Neuronal stem cell (in vitro differentiated cells): Measurements from ENCODE around the gene PDE6B.

Source experiments
- DNase-seq: peaks from one replicate; pipeline ENCODE4 v3.0.0-alpha.2; 2013; ENCODE audit warnings: low spot score
- H2AFZ ChIP-seq: one replicate; pipeline ENCODE4 v1.6.1; 2013; ENCODE audit warnings: mild to moderate bottlenecking, low read length, inconsistent platforms
- H2AK5ac ChIP-seq: 2 replicates; pipeline ENCODE4 v1.6.1; 2013; ENCODE audit warnings: low read depth, mild to moderate bottlenecking, inconsistent platforms, low read length, moderate library complexity, mixed read lengths
- H2BK120ac ChIP-seq: 2 replicates; pipeline ENCODE4 v1.6.1; 2013; ENCODE audit warnings: low read depth, mild to moderate bottlenecking, inconsistent platforms, low read length, moderate library complexity, mixed read lengths
- H2BK12ac ChIP-seq: one replicate; pipeline ENCODE4 v1.6.1; 2013; ENCODE audit warnings: low read length, inconsistent platforms
- H2BK15ac ChIP-seq: 2 replicates; pipeline ENCODE4 v1.6.1; 2013; ENCODE audit warnings: mild to moderate bottlenecking, low read length, inconsistent platforms, mixed read lengths
- H2BK5ac ChIP-seq: one replicate; pipeline ENCODE4 v1.6.1; 2013; ENCODE audit warnings: inconsistent platforms, mild to moderate bottlenecking, low read length, moderate library complexity
- H3K14ac ChIP-seq: one replicate; pipeline ENCODE4 v1.6.1; 2013; ENCODE audit warnings: low read length, inconsistent platforms
- H3K18ac ChIP-seq: 2 replicates; pipeline ENCODE4 v1.6.1; 2013; ENCODE audit warnings: low read length, inconsistent platforms
- H3K23ac ChIP-seq: 2 replicates; pipeline ENCODE4 v1.6.1; 2013; ENCODE audit warnings: low read depth, mild to moderate bottlenecking, mixed read lengths, low read length, inconsistent platforms; ENCODE audit not compliant: poor library complexity
- H3K27ac ChIP-seq: replicated peaks from 3 replicates; pipeline ENCODE4 v1.5.1; 2013; ENCODE audit warnings: low read length, inconsistent platforms
- H3K27me3 ChIP-seq, 3 experiments: 2 replicates each; pipeline ENCODE4 v1.6.1; 2013; ENCODE audit warnings: low read length in 3 of 3, mild to moderate bottlenecking in 2 of 3, inconsistent platforms in 1 of 3, low read depth in 1 of 3, mixed read lengths in 1 of 3, moderate library complexity in 1 of 3; ENCODE audit not compliant: control insufficient read depth in 3 of 3, insufficient read depth in 3 of 3
- H3K36me3 ChIP-seq, 2 donors: replicated peaks in 1 of 2; 2 replicates each; pipeline ENCODE4 v1.6.1; 2013; ENCODE audit warnings: low read length in 2 of 2; ENCODE audit not compliant: control insufficient read depth in 2 of 2, insufficient read depth in 2 of 2
- H3K4ac ChIP-seq: 2 replicates; pipeline ENCODE4 v1.6.1; 2013; ENCODE audit warnings: inconsistent platforms, mild to moderate bottlenecking, low read length, moderate library complexity
- H3K4me1 ChIP-seq, 2 donors: 1 replicate in 1 of 2; 2 replicates in 1 of 2; pipeline ENCODE4 v1.6.1; 2013; ENCODE audit warnings: low read length in 2 of 2, low read depth in 1 of 2; ENCODE audit not compliant: control insufficient read depth in 2 of 2, insufficient read depth in 1 of 2
- H3K4me2 ChIP-seq: one replicate; pipeline ENCODE4 v1.6.1; 2013; ENCODE audit warnings: mild to moderate bottlenecking, low read length, inconsistent platforms; ENCODE audit not compliant: insufficient read depth, poor library complexity, severe bottlenecking
- H3K4me3 ChIP-seq, 2 donors: 2 replicates each; pipeline ENCODE4 v1.5.1; 2013; ENCODE audit warnings: low read length in 2 of 2, mild to moderate bottlenecking in 2 of 2, inconsistent platforms in 1 of 2, moderate library complexity in 1 of 2
- H3K79me1 ChIP-seq: one replicate; pipeline ENCODE4 v1.6.1; 2013; ENCODE audit warnings: low read depth, mild to moderate bottlenecking, inconsistent platforms, low read length, moderate library complexity
- H3K9ac ChIP-seq: one replicate; pipeline ENCODE4 v1.6.1; 2013; ENCODE audit warnings: mild to moderate bottlenecking, low read depth, low read length, inconsistent platforms; ENCODE audit not compliant: poor library complexity
- H3K9me3 ChIP-seq, 2 donors: replicated peaks in 1 of 2; 2 replicates each; pipeline versions ENCODE3 to v1.6.1; 2013; ENCODE audit warnings: low read length in 2 of 2, mild to moderate bottlenecking in 2 of 2, inconsistent platforms in 1 of 2, low read depth in 1 of 2, mixed read lengths in 1 of 2, moderate library complexity in 1 of 2; ENCODE audit not compliant: control insufficient read depth in 2 of 2, insufficient read depth in 1 of 2
- H4K8ac ChIP-seq: one replicate; pipeline ENCODE4 v1.6.1; 2013; ENCODE audit warnings: low read depth, mild to moderate bottlenecking, inconsistent platforms, low read length, moderate library complexity
- H4K91ac ChIP-seq: one replicate; pipeline ENCODE4 v1.6.1; 2013; ENCODE audit warnings: low read length, low read depth, mild to moderate bottlenecking, inconsistent platforms; ENCODE audit not compliant: poor library complexity
- WGBS, 2 donors: extraction: QIAGEN DNeasy Blood & Tissue Kit; methylation state at CpG; one replicate each; pipeline ENCODE4 v1.1.7; 2013; ENCODE audit warnings: missing lambda C conversion rate in 2 of 2, mixed read lengths in 1 of 2; ENCODE audit not compliant: insufficient read length in 2 of 2, insufficient replicate concordance in 1 of 2; ENCODE audit errors: extremely low coverage in 2 of 2; 5-methylcytosine and 5-hydroxymethylcytosine counted together

Gene PDE6B

DNA sequence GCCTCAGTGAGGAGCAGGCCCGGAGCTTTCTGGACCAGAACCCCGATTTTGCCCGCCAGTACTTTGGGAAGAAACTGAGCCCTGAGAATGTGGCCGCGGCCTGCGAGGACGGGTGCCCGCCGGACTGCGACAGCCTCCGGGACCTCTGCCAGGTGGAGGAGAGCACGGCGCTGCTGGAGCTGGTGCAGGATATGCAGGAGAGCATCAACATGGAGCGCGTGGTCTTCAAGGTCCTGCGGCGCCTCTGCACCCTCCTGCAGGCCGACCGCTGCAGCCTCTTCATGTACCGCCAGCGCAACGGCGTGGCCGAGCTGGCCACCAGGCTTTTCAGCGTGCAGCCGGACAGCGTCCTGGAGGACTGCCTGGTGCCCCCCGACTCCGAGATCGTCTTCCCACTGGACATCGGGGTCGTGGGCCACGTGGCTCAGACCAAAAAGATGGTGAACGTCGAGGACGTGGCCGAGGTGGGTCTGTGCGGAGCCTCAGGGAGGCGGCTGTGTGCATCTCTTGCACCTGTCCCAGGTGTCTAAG is 323 bp downstream of the PDE6B start:
- Histone ChIP-seq H3K4ac (no peak overlapping the region), H3K27ac (no peak overlapping the region), H3K36me3 (no peaks in the 10 kb centered on the region), H2BK5ac (peak overlapping the region; percentile 62), H4K8ac (no peak overlapping the region), H2BK12ac (peak overlapping the region; percentile 80), H2BK15ac (peak overlapping the region; percentile 95), H3K4me1 (peaks cover 3 to 16% of the 10 kb centered on the region in 2 donors), H3K18ac (peak overlapping the region; percentile 20), H3K9ac (no peak overlapping the region), H3K4me3 (no peak overlapping the region), H3K9me3 (peaks cover 0 to 2% of the 10 kb centered on the region in 2 donors), H4K91ac (peak overlapping the region; percentile 64), H3K14ac (peak overlapping the region; percentile 67), H3K27me3 (peaks cover 0 to 12% (median 3%) of the 10 kb centered on the region in 3 experiments), H3K4me2 (no peak overlapping the region), H2AK5ac (peak overlapping the region; percentile 95), H2AFZ (peak overlapping the region; percentile 79), H3K79me1 (no peaks in the 10 kb centered on the region), H2BK120ac (peak overlapping the region; percentile 56), H3K23ac (peak overlapping the region; percentile 61)
- no peak for DNase-seq
- no CpG with 5 or more reads among the region's 39 CpGs for WGBS, 2 donors

DNA sequence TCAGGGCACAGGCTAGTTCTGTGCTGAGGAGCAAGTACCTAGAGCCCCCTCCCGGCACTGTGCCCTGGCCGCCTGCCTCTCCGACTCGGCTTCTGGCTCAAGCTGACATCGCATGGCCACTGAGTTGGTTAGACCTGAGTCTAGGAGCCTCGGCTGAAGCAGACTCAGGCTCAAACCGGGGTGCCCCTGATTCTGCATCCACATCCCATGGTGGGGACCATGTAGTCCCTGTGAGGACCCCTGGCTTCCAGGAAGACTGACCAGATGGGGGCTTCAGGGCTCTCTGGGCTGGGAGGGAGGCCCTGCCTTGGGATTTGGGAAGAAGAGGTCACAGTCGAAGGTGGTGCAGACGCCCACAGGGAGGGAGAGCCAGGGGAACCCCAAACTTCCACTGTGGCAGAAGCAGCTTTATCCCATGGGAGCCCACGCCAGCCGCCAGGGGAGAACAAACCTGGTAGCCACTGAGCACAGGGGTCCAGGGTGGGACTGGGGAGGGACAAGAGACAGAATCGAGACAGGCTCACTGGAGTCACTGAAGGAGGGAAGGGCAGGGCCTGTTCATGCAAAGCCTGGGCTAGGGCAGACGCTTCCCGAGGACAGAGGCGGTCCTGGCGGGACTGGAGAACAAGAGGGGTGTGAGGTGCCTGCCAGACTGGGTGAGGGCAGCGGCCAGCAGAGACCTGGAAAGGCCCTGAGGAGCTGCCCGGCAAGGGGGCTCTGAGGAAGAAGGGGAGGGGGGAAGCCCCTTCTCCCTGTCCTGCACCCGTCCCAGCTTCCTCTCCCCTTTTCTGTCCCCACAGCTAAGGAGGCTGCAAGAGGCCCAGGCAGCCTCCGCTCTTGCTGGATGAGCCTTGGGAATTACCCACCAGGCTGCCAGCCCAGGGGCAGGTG is 1.1 kb downstream of the PDE6B start:
- Histone ChIP-seq H3K4me1 (peaks cover 3 to 16% of the 10 kb centered on the region in 2 donors), H3K18ac (peak overlapping the region; percentile 84), H3K36me3 (no peaks in the 10 kb centered on the region), H2AFZ (no peak overlapping the region), H3K4me2 (no peak overlapping the region), H2BK120ac (peak overlapping the region; percentile 56), H2BK5ac (peak overlapping the region; percentile 62), H2BK12ac (peak overlapping the region; percentile 80), H3K27ac (no peak overlapping the region), H3K9me3 (peaks cover under 1 to 3% of the 10 kb centered on the region in 2 donors), H3K27me3 (peaks cover 0 to 12% (median 3%) of the 10 kb centered on the region in 3 experiments), H4K8ac (peak overlapping the region; percentile 54), H3K4me3 (no peak overlapping the region), H2BK15ac (peak overlapping the region; percentile 95), H3K23ac (no peak overlapping the region), H3K9ac (peak overlapping the region; percentile 79), H4K91ac (peak overlapping the region; percentile 64), H3K4ac (no peak overlapping the region), H3K79me1 (no peaks in the 10 kb centered on the region), H2AK5ac (peak overlapping the region; percentile 95), H3K14ac (peak overlapping the region; percentile 90)
- no CpG with 5 or more reads among the region's 20 CpGs for WGBS, 2 donors
- DNase-seq: no peak

DNA sequence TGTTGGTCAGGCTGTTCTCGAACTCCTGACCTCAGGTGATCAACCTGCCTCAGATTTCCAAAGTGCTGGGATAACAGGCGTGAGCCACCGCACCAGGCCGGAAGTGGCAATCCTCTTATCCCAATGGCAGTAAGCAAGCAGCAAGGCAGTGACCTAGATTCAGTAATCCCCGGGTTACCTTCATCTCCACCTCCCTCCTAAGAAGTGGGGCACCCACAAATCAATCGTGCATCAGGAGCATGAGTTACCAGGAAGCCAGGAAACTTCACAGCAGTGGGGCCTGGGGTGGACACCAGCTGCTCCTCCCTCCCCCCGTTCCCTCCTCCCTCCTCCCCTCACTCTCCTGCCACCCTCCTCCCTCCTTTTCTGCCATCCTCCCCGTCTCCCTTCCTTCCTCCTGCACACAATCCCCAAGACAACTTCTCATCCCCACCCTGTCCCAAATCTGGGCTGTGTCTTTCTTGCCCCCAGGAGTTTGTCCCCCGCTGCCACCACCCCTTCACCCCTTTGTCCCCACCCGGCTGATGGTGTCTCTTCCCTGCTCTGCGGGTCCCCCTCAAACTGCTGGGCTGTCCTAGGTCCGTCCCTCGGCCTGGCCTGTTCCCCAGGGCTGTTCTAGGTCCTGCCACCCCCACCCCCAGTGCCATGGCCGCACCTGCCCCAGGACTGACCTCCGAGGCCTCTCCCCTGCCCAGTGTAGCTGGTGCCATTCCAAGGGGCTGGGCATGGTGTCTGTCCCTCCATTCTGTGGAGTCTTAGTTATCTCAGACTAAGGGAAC is 2.2 kb downstream of the PDE6B start:
- Histone ChIP-seq H3K27ac (no peak overlapping the region), H4K91ac (no peak overlapping the region), H3K14ac (no peak overlapping the region), H2AFZ (no peak overlapping the region), H2BK12ac (no peak overlapping the region), H2AK5ac (peak overlapping the region; percentile 65), H4K8ac (no peak overlapping the region), H3K4me2 (no peak overlapping the region), H2BK120ac (no peak overlapping the region), H3K23ac (no peak overlapping the region), H3K4me1 (peaks cover 3 to 16% of the 10 kb centered on the region in 2 donors), H3K18ac (no peak overlapping the region), H3K27me3 (peaks cover 0 to 12% (median 3%) of the 10 kb centered on the region in 3 experiments), H3K79me1 (peaks cover 2% of the 10 kb centered on the region), H3K36me3 (no peaks in the 10 kb centered on the region), H3K9ac (peak overlapping the region; percentile 54), H3K9me3 (peaks cover 5 to 11% of the 10 kb centered on the region in 2 donors), H3K4ac (no peak overlapping the region), H2BK15ac (peak overlapping the region; percentile 13), H3K4me3 (no peak overlapping the region), H2BK5ac (no peak overlapping the region)
- no peak for DNase-seq
- no CpG with 5 or more reads among the region's 15 CpGs for WGBS, 2 donors
